Loucy (cell line): ENCODE results near the gene PFDN1.

Experiments used
- H2AFZ ChIP-seq: fragments of 200-600 bp; sonication (generic); 2 replicates; pipeline ENCODE4 v1.6.0; 2016; ENCODE audit warnings: antibody characterized with exemption, mild to moderate bottlenecking, low read length, moderate library complexity
- H3F3A ChIP-seq: fragments of 200-600 bp; 2 replicates; pipeline ENCODE4 v1.6.0; 2016; ENCODE audit warnings: antibody characterized with exemption, low read depth, mild to moderate bottlenecking
- H3K27me3 ChIP-seq: fragments of 200-600 bp; sonication (generic); 2 replicates; pipeline ENCODE4 v1.6.1; 2014; ENCODE audit warnings: low read length, mild to moderate bottlenecking; ENCODE audit not compliant: insufficient read depth, poor library complexity, severe bottlenecking
- H3K36me3 ChIP-seq: fragments of 200-600 bp; sonication (generic); 2 replicates; pipeline ENCODE4 v1.6.1; 2016; ENCODE audit warnings: low read length; ENCODE audit not compliant: insufficient read depth
- H3K4me1 ChIP-seq: fragments of 200-600 bp; sonication (generic); 2 replicates; pipeline ENCODE4 v1.5.1; 2014; ENCODE audit warnings: low read length, mild to moderate bottlenecking; ENCODE audit not compliant: insufficient read depth, poor library complexity, severe bottlenecking
- H3K4me2 ChIP-seq: fragments of 200-600 bp; sonication (generic); 2 replicates; pipeline ENCODE4 v1.6.0; 2014; ENCODE audit warnings: antibody characterized with exemption, low read length, low read depth, mild to moderate bottlenecking; ENCODE audit not compliant: poor library complexity, severe bottlenecking
- H3K4me3 ChIP-seq: fragments of 200-600 bp; sonication (generic); 2 replicates; pipeline ENCODE4 v1.5.1; 2014; ENCODE audit warnings: low read length, mild to moderate bottlenecking, mixed read lengths; ENCODE audit not compliant: poor library complexity, severe bottlenecking
- H3K79me2 ChIP-seq: fragments of 200-600 bp; sonication (generic); 2 replicates; pipeline ENCODE4 v1.6.1; 2014; ENCODE audit warnings: low read length; ENCODE audit not compliant: insufficient read depth
- H3K9ac ChIP-seq: fragments of 200-600 bp; sonication (generic); 2 replicates; pipeline ENCODE4 v1.6.0; 2014; ENCODE audit warnings: mild to moderate bottlenecking, low read depth, low read length, moderate library complexity; ENCODE audit not compliant: poor library complexity, severe bottlenecking
- H3K9me2 ChIP-seq: fragments of 200-600 bp; sonication (generic); replicated peaks from 2 replicates; pipeline ENCODE4 v1.6.1; 2016; ENCODE audit warnings: low read depth, low read length, mixed read lengths
- H3K9me3 ChIP-seq: fragments of 200-600 bp; sonication (generic); 2 replicates; pipeline ENCODE4 v1.6.1; 2014; ENCODE audit warnings: mild to moderate bottlenecking, antibody characterized with exemption, low read length, low read depth; ENCODE audit not compliant: insufficient read depth
- H4K20me1 ChIP-seq: fragments of 200-600 bp; sonication (generic); 2 replicates; pipeline ENCODE4 v1.6.0; 2014; ENCODE audit warnings: antibody characterized with exemption, low read length, mild to moderate bottlenecking; ENCODE audit not compliant: insufficient read depth, poor library complexity, severe bottlenecking
- EZH2phosphoT487 ChIP-seq: fragments of 200-600 bp; IDR thresholded peaks from 2 replicates; pipeline ENCODE4 v1.6.1; 2018; ENCODE audit warnings: antibody characterized with exemption, mild to moderate bottlenecking, moderate library complexity, borderline replicate concordance
- TF ChIP-seq, protein P1 (sequence below): fragments of 200-600 bp; sonication (generic); conservative IDR thresholded peaks from 2 replicates; pipeline ENCODE4 v1.5.1; 2014; ENCODE audit warnings: mild to moderate bottlenecking, antibody characterized with exemption, low read length

Gene PFDN1

GRCh38 chr5:140246378-140247122, 56.4 kb downstream of the PFDN1 start:
- H3K27me3 ChIP-seq: no peaks in the 10 kb centered on the region
- no peaks in the 10 kb centered on the region for H3F3A ChIP-seq
- no peaks in the 10 kb centered on the region for H3K9me2 ChIP-seq
- no peaks in the 10 kb centered on the region for H4K20me1 ChIP-seq
- peaks cover 8% of the 10 kb centered on the region for H3K4me1 ChIP-seq
- H2AFZ ChIP-seq: no peak overlapping the region
- no peak overlapping the region for H3K4me2 ChIP-seq
- no peak overlapping the region for H3K4me3 ChIP-seq
- TF ChIP-seq EZH2phosphoT487: no peak
- TF ChIP-seq, protein P1, sequence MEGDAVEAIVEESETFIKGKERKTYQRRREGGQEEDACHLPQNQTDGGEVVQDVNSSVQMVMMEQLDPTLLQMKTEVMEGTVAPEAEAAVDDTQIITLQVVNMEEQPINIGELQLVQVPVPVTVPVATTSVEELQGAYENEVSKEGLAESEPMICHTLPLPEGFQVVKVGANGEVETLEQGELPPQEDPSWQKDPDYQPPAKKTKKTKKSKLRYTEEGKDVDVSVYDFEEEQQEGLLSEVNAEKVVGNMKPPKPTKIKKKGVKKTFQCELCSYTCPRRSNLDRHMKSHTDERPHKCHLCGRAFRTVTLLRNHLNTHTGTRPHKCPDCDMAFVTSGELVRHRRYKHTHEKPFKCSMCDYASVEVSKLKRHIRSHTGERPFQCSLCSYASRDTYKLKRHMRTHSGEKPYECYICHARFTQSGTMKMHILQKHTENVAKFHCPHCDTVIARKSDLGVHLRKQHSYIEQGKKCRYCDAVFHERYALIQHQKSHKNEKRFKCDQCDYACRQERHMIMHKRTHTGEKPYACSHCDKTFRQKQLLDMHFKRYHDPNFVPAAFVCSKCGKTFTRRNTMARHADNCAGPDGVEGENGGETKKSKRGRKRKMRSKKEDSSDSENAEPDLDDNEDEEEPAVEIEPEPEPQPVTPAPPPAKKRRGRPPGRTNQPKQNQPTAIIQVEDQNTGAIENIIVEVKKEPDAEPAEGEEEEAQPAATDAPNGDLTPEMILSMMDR: no peak
- H3K9me3 ChIP-seq: no peaks in the 10 kb centered on the region
- 0 out of 2 replicates have a peak, but pooled peaks cover 10% of the 10 kb centered on the region for H3K79me2 ChIP-seq
- H3K9ac ChIP-seq: no peak overlapping the region
- peaks cover 34% of the 10 kb centered on the region; the same call in 1 of the 2 replicates for H3K36me3 ChIP-seq

GRCh38 chr5:140245926-140246325, 57.0 kb downstream of the PFDN1 start:
- Histone ChIP-seq H3K9ac (no peak overlapping the region), H3K79me2 (0 out of 2 replicates have a peak, but pooled peaks cover 10% of the 10 kb centered on the region), H4K20me1 (no peaks in the 10 kb centered on the region), H3K4me2 (no peak overlapping the region), H3K4me3 (no peak overlapping the region), H3K9me3 (no peaks in the 10 kb centered on the region), H3K4me1 (peaks cover 8% of the 10 kb centered on the region), H2AFZ (no peak overlapping the region), H3K9me2 (no peaks in the 10 kb centered on the region), H3F3A (no peaks in the 10 kb centered on the region), H3K27me3 (no peaks in the 10 kb centered on the region), H3K36me3 (peaks cover 34% of the 10 kb centered on the region; the same call in 1 of the 2 replicates)
- TF ChIP-seq EZH2phosphoT487: no peak
- TF ChIP-seq, protein P1: no peak

DNA sequence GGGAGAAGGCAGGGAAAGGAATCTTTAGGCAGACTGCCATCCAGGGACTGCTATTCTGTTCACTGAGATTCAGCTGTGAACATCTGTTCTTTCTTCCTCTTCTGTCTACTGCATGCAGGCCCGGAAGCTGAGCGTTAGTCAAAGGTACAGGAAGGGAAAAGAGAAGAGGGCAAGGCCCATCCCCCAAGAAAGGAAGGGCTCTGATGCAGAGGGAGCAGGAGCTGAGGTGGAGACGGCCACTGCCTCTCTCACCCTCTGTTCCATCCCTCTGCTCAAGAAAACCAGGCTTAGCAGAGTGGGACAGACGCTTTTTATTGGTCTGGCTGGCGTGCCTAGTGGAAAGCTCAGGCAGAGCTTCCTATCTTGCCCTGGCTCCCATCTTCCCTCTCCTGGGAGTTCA, 57.6 kb downstream of the PFDN1 start:
- H4K20me1 ChIP-seq: no peaks in the 10 kb centered on the region
- 0 out of 2 replicates have a peak, but pooled peaks cover 7% of the 10 kb centered on the region for H3K79me2 ChIP-seq
- H3K36me3 ChIP-seq: peaks cover 32% of the 10 kb centered on the region; the same call in 1 of the 2 replicates
- H2AFZ ChIP-seq: no peak overlapping the region
- H3K9me3 ChIP-seq: no peaks in the 10 kb centered on the region
- H3K9ac ChIP-seq: no peak overlapping the region
- no peak overlapping the region for H3K4me2 ChIP-seq
- H3K27me3 ChIP-seq: no peaks in the 10 kb centered on the region
- no peaks in the 10 kb centered on the region for H3K9me2 ChIP-seq
- H3K4me1 ChIP-seq: peaks cover 7% of the 10 kb centered on the region
- TF ChIP-seq, protein P1: no peak
- no peak for TF ChIP-seq EZH2phosphoT487
- no peaks in the 10 kb centered on the region for H3F3A ChIP-seq
- no peak overlapping the region for H3K4me3 ChIP-seq
